ENCODE results near the gene SLC2A10.

SLC2A10 gene

DNA sequence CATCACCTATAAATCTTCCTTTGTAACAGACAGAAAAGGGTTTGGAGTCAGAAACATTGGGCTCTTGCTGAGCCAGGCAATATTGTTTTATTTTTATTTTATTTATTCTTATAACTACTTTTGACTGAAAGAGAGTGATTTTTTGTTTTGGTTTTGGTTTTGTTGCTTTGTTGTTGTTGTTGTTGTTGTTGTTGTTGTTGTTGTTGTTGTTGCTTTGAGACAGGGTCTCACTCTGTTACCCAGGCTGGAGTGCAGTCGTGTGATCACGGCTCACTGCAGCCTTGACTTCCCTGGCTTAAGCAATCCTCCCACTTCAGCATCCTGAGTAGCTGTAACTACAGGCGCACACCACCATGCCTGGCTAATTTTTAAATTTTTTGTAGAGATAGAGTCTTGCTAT, 43.1 kb upstream of the SLC2A10 start:
- no peak for TF ChIP-seq MYC (IDR thresholded peaks at IDR 0.05; ENCODE audit: low read depth, low read length)
- TF ChIP-seq, protein P1, sequence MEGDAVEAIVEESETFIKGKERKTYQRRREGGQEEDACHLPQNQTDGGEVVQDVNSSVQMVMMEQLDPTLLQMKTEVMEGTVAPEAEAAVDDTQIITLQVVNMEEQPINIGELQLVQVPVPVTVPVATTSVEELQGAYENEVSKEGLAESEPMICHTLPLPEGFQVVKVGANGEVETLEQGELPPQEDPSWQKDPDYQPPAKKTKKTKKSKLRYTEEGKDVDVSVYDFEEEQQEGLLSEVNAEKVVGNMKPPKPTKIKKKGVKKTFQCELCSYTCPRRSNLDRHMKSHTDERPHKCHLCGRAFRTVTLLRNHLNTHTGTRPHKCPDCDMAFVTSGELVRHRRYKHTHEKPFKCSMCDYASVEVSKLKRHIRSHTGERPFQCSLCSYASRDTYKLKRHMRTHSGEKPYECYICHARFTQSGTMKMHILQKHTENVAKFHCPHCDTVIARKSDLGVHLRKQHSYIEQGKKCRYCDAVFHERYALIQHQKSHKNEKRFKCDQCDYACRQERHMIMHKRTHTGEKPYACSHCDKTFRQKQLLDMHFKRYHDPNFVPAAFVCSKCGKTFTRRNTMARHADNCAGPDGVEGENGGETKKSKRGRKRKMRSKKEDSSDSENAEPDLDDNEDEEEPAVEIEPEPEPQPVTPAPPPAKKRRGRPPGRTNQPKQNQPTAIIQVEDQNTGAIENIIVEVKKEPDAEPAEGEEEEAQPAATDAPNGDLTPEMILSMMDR (IDR thresholded peaks at IDR 0.05; ENCODE audit: low read depth, low read length), result no peak
- TF ChIP-seq POLR2A (IDR thresholded peaks at IDR 0.05; ENCODE audit: extremely low read depth, insufficient read length), result no peak
- TF ChIP-seq, protein P2, sequence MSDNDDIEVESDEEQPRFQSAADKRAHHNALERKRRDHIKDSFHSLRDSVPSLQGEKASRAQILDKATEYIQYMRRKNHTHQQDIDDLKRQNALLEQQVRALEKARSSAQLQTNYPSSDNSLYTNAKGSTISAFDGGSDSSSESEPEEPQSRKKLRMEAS (IDR thresholded peaks at IDR 0.05; ENCODE audit: low read depth, low read length), result no peak
- no peak for DNase-seq (ENCODE audit: low read depth)
- no peak overlapping the region for H3K4me3 ChIP-seq (ENCODE audit: low read depth, low read length)

DNA sequence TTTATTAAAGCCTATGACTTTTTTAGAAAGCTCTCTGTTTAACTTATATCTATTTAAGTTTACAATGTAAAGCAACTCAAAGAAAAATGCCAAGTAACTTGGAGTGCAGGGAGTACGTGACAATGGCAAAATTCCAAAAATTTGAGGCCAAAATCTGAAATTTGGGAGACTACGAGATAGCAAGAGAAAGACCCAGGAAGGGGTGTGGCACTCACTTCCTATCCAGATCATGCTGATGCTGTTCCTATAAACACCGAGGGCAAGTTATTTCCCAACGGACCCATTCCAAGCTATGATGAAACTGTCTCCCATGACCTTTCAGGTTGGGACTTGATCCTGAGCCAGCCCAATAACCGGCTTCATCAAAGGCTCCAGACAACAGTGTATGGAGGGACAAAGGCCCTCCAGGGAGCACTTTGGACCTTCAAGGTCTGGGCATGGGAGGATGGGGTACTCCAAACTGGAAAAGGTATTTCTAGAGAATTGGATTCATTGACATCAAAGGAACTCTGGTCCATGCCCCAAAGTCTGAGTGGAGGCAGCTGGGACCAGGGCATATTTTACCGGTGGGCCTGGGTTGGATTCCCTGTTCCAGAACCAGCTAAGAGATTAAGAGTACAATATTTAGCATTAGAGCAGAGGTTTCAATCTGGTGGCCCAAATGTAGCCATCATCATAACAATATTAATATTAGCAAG, 42.5 kb upstream of the SLC2A10 start:
- H3K4me3 ChIP-seq (ENCODE audit: low read depth, low read length), result no peak overlapping the region
- TF ChIP-seq POLR2A (IDR thresholded peaks at IDR 0.05; ENCODE audit: extremely low read depth, insufficient read length) (no peak), MYC (IDR thresholded peaks at IDR 0.05; ENCODE audit: low read depth, low read length) (no peak)
- TF ChIP-seq, protein P2 (IDR thresholded peaks at IDR 0.05; ENCODE audit: low read depth, low read length), result no peak
- TF ChIP-seq, protein P1 (IDR thresholded peaks at IDR 0.05; ENCODE audit: low read depth, low read length), result no peak
- no peak for DNase-seq (ENCODE audit: low read depth)

DNA sequence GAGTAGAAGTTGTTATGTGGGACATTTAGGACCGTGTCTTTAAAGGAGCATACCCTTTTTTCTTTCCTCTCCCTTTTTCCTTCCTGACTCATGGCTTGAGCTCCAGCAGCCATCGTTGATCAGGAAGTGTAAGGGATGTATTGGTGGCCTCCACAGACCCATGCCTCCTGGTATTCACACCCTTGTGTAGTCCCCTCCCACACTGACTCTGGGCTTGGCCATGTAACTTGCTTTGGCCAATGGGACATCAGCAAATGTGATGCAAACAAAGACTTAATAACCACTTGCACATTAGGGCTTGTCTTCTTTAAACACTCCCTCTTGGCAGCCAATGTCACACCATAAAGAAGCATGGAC, 39.2 kb upstream of the SLC2A10 start:
- TF ChIP-seq MYC (IDR thresholded peaks at IDR 0.05; ENCODE audit: low read depth, low read length), result no peak
- TF ChIP-seq, protein P1 (IDR thresholded peaks at IDR 0.05; ENCODE audit: low read depth, low read length), result no peak
- TF ChIP-seq, protein P2 (IDR thresholded peaks at IDR 0.05; ENCODE audit: low read depth, low read length), result no peak
- no peak for TF ChIP-seq POLR2A (IDR thresholded peaks at IDR 0.05; ENCODE audit: extremely low read depth, insufficient read length)
- no peak for DNase-seq (ENCODE audit: low read depth)
- H3K4me3 ChIP-seq (ENCODE audit: low read depth, low read length), result no peak overlapping the region

DNA sequence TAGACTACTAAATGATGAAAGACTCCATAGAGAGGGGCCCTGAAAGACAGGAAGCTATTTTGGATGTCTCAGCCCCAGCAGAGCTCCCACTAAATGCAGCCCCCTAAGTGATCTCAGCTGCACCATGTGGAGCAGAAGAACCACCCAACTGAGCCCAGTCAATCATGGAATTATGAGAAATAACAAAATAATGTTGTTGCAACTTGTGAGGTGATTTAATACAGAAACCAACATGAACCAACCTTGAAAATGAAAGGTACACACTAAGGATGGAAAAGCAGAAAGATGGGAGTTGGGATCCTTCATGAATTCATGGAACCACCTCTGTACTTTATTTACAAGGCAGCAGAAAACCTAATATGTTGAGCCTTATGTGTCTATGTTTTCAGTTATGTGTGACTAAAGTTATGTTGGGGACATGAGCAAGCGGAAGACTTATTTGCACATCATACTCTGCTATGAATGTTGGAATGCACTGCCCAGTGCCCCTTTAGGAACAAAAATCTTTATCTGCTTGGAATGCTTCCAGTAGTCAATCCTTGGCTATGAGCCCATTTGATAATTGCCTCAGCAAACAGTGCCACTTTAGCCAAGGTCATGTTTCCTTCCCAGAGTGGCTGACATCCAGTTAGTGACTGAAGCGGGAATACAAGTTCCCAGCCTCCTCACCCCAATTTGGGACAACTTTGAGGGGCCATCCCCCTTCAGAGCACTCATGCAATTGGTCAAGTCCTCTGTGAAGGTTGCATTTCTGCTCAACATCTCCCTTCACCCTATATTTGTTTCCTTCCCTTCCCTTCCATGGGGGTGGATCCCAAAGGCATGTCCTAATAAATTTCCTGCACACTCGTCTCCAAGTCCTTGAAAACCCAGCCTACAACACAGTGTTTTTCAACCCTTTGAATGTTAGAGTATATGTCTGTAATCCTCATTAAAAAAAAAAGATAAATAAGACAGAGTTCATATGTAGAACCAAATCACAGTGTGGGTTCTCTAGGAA, 38.6 kb upstream of the SLC2A10 start:
- no peak for TF ChIP-seq POLR2A (IDR thresholded peaks at IDR 0.05; ENCODE audit: extremely low read depth, insufficient read length)
- DNase-seq (ENCODE audit: low read depth), result no peak
- no peak overlapping the region for H3K4me3 ChIP-seq (ENCODE audit: low read depth, low read length)

DNA sequence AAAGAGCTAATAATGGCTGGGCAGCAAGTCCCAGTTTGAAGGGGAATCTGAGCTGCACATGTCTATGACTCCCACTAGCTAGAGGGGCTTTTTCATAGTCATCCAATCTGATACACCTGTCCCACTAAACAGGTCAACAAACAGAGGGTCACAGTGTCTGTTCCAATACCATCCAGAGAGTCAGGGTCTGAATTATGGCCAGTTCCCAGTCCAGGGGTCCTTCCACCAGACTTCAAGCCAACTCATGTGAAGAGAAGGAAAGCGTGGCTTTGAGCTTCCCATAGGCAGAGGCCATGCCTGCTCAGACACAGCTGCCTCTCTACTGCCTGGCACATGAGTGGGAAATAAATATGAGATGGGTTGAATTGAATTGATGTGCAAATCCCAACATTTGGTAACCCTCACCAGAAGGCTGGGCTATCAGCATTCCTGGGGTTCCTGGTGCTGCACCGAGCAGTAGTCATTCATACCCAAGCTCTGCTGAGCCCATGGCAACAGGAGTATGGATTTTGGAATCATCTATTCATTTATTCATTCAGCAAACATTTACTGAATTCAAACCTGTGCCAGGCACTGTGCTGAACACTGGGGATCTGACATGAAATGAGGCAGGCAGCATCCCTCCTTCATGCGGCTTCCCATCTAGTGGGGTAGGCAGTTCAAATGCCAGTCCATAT, 37.4 kb upstream of the SLC2A10 start:
- H3K4me3 ChIP-seq (ENCODE audit: low read depth, low read length), result no peak overlapping the region
- TF ChIP-seq POLR2A (IDR thresholded peaks at IDR 0.05; ENCODE audit: extremely low read depth, insufficient read length) (no peak), MYC (IDR thresholded peaks at IDR 0.05; ENCODE audit: low read depth, low read length) (no peak)
- TF ChIP-seq, protein P2 (IDR thresholded peaks at IDR 0.05; ENCODE audit: low read depth, low read length), result no peak
- TF ChIP-seq, protein P1 (IDR thresholded peaks at IDR 0.05; ENCODE audit: low read depth, low read length), result no peak
- DNase-seq (ENCODE audit: low read depth), result no peak

All from NB4 (cell line).